MM.1S (cell line): ENCODE measurements around the gene FARP1.

Source experiments
- DNase-seq: peaks from one replicate; pipeline ENCODE4 v3.0.0-alpha.2; 2015
- H2AFZ ChIP-seq: fragments of 300-600 bp; sonication (generic); 2 replicates; pipeline ENCODE4 v1.6.0; 2016; ENCODE audit warnings: antibody characterized with exemption, low read length
- H3F3A ChIP-seq: fragments of 300-600 bp; sonication (generic); 2 replicates; pipeline ENCODE4 v1.6.1; 2016; ENCODE audit warnings: mild to moderate bottlenecking, antibody characterized with exemption, low read length, moderate library complexity, mixed read lengths; ENCODE audit not compliant: insufficient read depth
- H3K27ac ChIP-seq: fragments of 300-600 bp; sonication (generic); 2 replicates; pipeline ENCODE4 v1.5.1; 2016; ENCODE audit warnings: mild to moderate bottlenecking, low read length
- H3K27me3 ChIP-seq: fragments of 300-600 bp; sonication (generic); replicated peaks from 2 replicates; pipeline ENCODE4 v1.6.0; 2016; ENCODE audit warnings: low read length; ENCODE audit not compliant: insufficient read depth
- H3K36me3 ChIP-seq: fragments of 300-600 bp; sonication (generic); replicated peaks from 2 replicates; pipeline ENCODE4 v1.6.1; 2016; ENCODE audit warnings: mild to moderate bottlenecking, low read length, mixed read lengths; ENCODE audit not compliant: insufficient read depth
- H3K4me1 ChIP-seq: fragments of 300-600 bp; sonication (generic); 2 replicates; pipeline ENCODE4 v1.6.1; 2016; ENCODE audit warnings: low read length, mixed read lengths
- H3K4me2 ChIP-seq: fragments of 300-600 bp; sonication (generic); 2 replicates; pipeline ENCODE4 v1.6.0; 2016; ENCODE audit warnings: low read depth, low read length
- H3K4me3 ChIP-seq: fragments of 300-600 bp; sonication (generic); 2 replicates; pipeline ENCODE4 v1.5.1; 2016; ENCODE audit warnings: low read length, mixed read lengths
- H3K79me2 ChIP-seq: fragments of 300-600 bp; sonication (generic); 2 replicates; pipeline ENCODE4 v1.6.1; 2016; ENCODE audit warnings: mixed run types, low read length, mixed read lengths
- H3K9ac ChIP-seq: fragments of 300-600 bp; sonication (generic); 2 replicates; pipeline ENCODE4 v1.6.1; 2016; ENCODE audit warnings: low read length, mixed read lengths
- H3K9me2 ChIP-seq: fragments of 300-600 bp; sonication (generic); replicated peaks from 2 replicates; pipeline ENCODE4 v1.6.1; 2016; ENCODE audit warnings: mild to moderate bottlenecking, low read length, mixed read lengths; ENCODE audit not compliant: insufficient read depth
- H3K9me3 ChIP-seq: fragments of 300-600 bp; sonication (generic); replicated peaks from 2 replicates; pipeline ENCODE4 v1.6.1; 2016; ENCODE audit warnings: mild to moderate bottlenecking, low read length, mixed read lengths; ENCODE audit not compliant: insufficient read depth
- H4K20me1 ChIP-seq: fragments of 300-600 bp; sonication (generic); 2 replicates; pipeline ENCODE4 v1.6.1; 2016; ENCODE audit warnings: mild to moderate bottlenecking, low read length, moderate library complexity, mixed read lengths; ENCODE audit not compliant: insufficient read depth
- EZH2 ChIP-seq: fragments of 300-600 bp; sonication (generic); optimal IDR thresholded peaks from 2 replicates; pipeline ENCODE3; 2017; ENCODE audit warnings: low read depth, mild to moderate bottlenecking, antibody characterized with exemption, low read length, mixed read lengths
- EZH2phosphoT487 ChIP-seq: fragments of 300-600 bp; sonication (generic); IDR thresholded peaks from 2 replicates; pipeline ENCODE4 v1.6.1; 2018; ENCODE audit warnings: antibody characterized with exemption, low read length
- TF ChIP-seq, protein P1 (sequence below): fragments of 300-600 bp; sonication (generic); IDR thresholded peaks from 2 replicates; pipeline ENCODE4 v1.5.1; 2016; ENCODE audit warnings: antibody characterized with exemption, low read length, mixed read lengths

FARP1 gene

GRCh38 chr13:98344392-98344791 lies 201.5 kb downstream of the FARP1 start:
- Histone ChIP-seq H3K4me1 (no peaks in the 10 kb centered on the region), H2AFZ (no peak overlapping the region), H3K9me2 (no peaks in the 10 kb centered on the region)

GRCh38 chr13:98345107-98345935 lies 202.4 kb downstream of the FARP1 start:
- H3K9ac ChIP-seq = no peak overlapping the region
- no peak overlapping the region for H3K4me3 ChIP-seq
- no peaks in the 10 kb centered on the region for H3K79me2 ChIP-seq
- no peaks in the 10 kb centered on the region for H3K9me3 ChIP-seq
- H3K27ac ChIP-seq = no peak overlapping the region
- no peaks in the 10 kb centered on the region for H3K9me2 ChIP-seq
- H4K20me1 ChIP-seq = no peaks in the 10 kb centered on the region
- TF ChIP-seq EZH2phosphoT487 (no peak), EZH2 (no peak)
- TF ChIP-seq, protein P1, sequence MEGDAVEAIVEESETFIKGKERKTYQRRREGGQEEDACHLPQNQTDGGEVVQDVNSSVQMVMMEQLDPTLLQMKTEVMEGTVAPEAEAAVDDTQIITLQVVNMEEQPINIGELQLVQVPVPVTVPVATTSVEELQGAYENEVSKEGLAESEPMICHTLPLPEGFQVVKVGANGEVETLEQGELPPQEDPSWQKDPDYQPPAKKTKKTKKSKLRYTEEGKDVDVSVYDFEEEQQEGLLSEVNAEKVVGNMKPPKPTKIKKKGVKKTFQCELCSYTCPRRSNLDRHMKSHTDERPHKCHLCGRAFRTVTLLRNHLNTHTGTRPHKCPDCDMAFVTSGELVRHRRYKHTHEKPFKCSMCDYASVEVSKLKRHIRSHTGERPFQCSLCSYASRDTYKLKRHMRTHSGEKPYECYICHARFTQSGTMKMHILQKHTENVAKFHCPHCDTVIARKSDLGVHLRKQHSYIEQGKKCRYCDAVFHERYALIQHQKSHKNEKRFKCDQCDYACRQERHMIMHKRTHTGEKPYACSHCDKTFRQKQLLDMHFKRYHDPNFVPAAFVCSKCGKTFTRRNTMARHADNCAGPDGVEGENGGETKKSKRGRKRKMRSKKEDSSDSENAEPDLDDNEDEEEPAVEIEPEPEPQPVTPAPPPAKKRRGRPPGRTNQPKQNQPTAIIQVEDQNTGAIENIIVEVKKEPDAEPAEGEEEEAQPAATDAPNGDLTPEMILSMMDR = no peak
- DNase-seq = no peak
- H3K4me2 ChIP-seq = no peak overlapping the region
- H3K4me1 ChIP-seq = no peaks in the 10 kb centered on the region
- no peaks in the 10 kb centered on the region for H3K27me3 ChIP-seq
- no peaks in the 10 kb centered on the region for H3K36me3 ChIP-seq
- H3F3A ChIP-seq = no peaks in the 10 kb centered on the region
- H2AFZ ChIP-seq = no peak overlapping the region

More at GRCh38 chr13:98344392-98344791, 201.5 kb downstream of the FARP1 start:
- Histone ChIP-seq H4K20me1 (no peaks in the 10 kb centered on the region), H3K27ac (no peak overlapping the region), H3K4me3 (no peak overlapping the region), H3K4me2 (no peak overlapping the region), H3K79me2 (no peaks in the 10 kb centered on the region), H3K9ac (no peak overlapping the region), H3K36me3 (no peaks in the 10 kb centered on the region), H3K9me3 (no peaks in the 10 kb centered on the region), H3K27me3 (no peaks in the 10 kb centered on the region), H3F3A (no peaks in the 10 kb centered on the region)
- no peak for DNase-seq
- TF ChIP-seq EZH2phosphoT487 (no peak), EZH2 (no peak)
- TF ChIP-seq, protein P1 = no peak

- no peak for DNase-seq
- no peak for TF ChIP-seq EZH2
- TF ChIP-seq EZH2phosphoT487 = no peak
- TF ChIP-seq, protein P1 = no peak
- no peaks in the 10 kb centered on the region for H3K27me3 ChIP-seq
- H3K4me1 ChIP-seq = no peaks in the 10 kb centered on the region
- H3K9me3 ChIP-seq = no peaks in the 10 kb centered on the region
- H3F3A ChIP-seq = no peaks in the 10 kb centered on the region
- H3K27ac ChIP-seq = no peak overlapping the region
- H3K4me2 ChIP-seq = no peak overlapping the region
- no peak overlapping the region for H3K4me3 ChIP-seq
- no peaks in the 10 kb centered on the region for H4K20me1 ChIP-seq
- no peak overlapping the region for H3K9ac ChIP-seq
- H3K9me2 ChIP-seq = no peaks in the 10 kb centered on the region
- H3K36me3 ChIP-seq = no peaks in the 10 kb centered on the region
- H2AFZ ChIP-seq = no peak overlapping the region
- H3K79me2 ChIP-seq = no peaks in the 10 kb centered on the region
Observed at GRCh38 chr13:98346904-98347636, 204.2 kb downstream of the FARP1 start.
